HFFc6 (cell line): ENCODE measurements around the gene BICRA. TPM values are rescaled to one million over a fixed set of nuclear protein-coding genes. Genes with fewer than 3 reads are reported as not detected.

Experiments
- DNase-seq: peaks from one replicate; pipeline ENCODE4 v3.0.0-alpha.2; 2018
- H3K27ac Mint-ChIP-seq: 2 replicates; pipeline ENCODE4 v1.8.0; 2020; ENCODE audit warnings: mild to moderate bottlenecking, mixed read lengths
- H3K27me3 Mint-ChIP-seq: 2 replicates; pipeline ENCODE4 v1.8.0; 2021; ENCODE audit warnings: mild to moderate bottlenecking, moderate library complexity, mixed read lengths; ENCODE audit not compliant: insufficient read depth
- H3K36me3 Mint-ChIP-seq: 2 replicates; pipeline ENCODE4 v1.8.0; 2021; ENCODE audit warnings: low read depth, mixed read lengths
- H3K4me1 Mint-ChIP-seq: 2 replicates; pipeline ENCODE4 v1.8.0; 2020; ENCODE audit warnings: low read depth, mixed read lengths
- H3K4me3 Mint-ChIP-seq: 2 replicates; pipeline ENCODE4 v1.8.0; 2020; ENCODE audit warnings: mild to moderate bottlenecking, moderate library complexity, mixed read lengths
- H3K9me3 Mint-ChIP-seq: 2 replicates; pipeline ENCODE4 v1.8.0; 2020; ENCODE audit warnings: mild to moderate bottlenecking, mixed read lengths
- total RNA-seq, 6 experiments: library from RNA; stranded (reverse); fragmentation: NEBNext Ultra II Directional; extraction: Animal tissue kit (Norgen Biotek cat#: 25700); gene quantifications; 2 replicates in 1 of 6; 3 replicates in 5 of 6; pipeline ENCODE4 v1.2.3, GENCODE V29; 2021
- TF ChIP-seq, protein P1 (sequence below): fragments of 200-600 bp; sonication (generic); IDR thresholded peaks from 2 replicates; pipeline ENCODE4 v1.5.0; 2021; ENCODE audit warnings: antibody characterized with exemption, mild to moderate bottlenecking

BICRA gene
- total RNA-seq, 6 experiments from 2014 or later: 11.8 to 16.7 (median 15.5) TPM

DNA sequence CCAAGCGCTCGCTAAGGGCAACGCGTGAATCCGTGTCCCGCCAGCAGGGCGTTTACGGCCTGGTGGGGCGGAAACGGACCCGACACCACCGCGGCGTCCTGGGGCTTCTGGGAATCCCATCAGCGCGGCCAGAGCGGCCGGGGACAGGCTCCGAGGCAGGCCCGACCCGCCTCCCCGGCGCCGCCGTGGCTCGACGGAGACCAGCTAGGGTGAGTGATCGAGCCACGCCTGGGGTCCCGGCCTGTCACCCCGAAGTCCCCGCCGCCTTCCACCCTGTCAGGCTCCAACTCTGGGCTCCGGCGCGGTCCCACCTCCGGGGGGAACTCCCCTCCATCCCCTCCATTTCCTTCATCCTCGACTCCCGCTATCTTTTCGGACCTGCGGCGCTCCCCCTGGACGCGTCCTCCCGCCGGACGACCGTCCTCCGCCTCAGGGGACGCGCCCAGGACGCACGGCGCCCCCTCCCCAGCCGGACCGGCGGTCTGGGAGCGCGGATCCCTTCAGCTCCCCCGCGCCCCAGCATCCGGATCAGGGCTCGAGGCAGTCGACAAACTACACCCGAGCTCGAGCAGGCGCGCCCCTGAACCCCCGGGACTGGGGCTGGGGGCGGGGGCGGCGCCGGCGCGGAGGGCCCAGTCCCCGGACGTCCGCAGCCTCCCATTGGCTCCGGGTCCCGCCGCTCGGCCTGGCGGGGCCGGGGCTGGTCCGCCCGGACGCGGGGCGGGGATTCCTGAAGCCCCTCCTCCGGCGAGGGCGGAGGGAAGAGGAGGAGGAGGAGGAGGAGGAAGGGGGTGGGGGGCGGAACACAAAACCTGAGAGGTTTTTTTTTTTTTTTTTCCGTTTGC, 638 bp upstream of the BICRA start:
- Mint-ChIP-seq H3K27ac (peak overlapping the region; percentile 82), H3K27me3 (no peaks in the 10 kb centered on the region), H3K4me3 (peak overlapping the region; percentile 91), H3K9me3 (no peaks in the 10 kb centered on the region), H3K36me3 (peaks cover 10% of the 10 kb centered on the region; the same call in 1 of the 2 replicates), H3K4me1 (peaks cover 31% of the 10 kb centered on the region)
- TF ChIP-seq, protein P1, sequence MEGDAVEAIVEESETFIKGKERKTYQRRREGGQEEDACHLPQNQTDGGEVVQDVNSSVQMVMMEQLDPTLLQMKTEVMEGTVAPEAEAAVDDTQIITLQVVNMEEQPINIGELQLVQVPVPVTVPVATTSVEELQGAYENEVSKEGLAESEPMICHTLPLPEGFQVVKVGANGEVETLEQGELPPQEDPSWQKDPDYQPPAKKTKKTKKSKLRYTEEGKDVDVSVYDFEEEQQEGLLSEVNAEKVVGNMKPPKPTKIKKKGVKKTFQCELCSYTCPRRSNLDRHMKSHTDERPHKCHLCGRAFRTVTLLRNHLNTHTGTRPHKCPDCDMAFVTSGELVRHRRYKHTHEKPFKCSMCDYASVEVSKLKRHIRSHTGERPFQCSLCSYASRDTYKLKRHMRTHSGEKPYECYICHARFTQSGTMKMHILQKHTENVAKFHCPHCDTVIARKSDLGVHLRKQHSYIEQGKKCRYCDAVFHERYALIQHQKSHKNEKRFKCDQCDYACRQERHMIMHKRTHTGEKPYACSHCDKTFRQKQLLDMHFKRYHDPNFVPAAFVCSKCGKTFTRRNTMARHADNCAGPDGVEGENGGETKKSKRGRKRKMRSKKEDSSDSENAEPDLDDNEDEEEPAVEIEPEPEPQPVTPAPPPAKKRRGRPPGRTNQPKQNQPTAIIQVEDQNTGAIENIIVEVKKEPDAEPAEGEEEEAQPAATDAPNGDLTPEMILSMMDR: peak; percentile 64
- peak; percentile 87 for DNase-seq

DNA sequence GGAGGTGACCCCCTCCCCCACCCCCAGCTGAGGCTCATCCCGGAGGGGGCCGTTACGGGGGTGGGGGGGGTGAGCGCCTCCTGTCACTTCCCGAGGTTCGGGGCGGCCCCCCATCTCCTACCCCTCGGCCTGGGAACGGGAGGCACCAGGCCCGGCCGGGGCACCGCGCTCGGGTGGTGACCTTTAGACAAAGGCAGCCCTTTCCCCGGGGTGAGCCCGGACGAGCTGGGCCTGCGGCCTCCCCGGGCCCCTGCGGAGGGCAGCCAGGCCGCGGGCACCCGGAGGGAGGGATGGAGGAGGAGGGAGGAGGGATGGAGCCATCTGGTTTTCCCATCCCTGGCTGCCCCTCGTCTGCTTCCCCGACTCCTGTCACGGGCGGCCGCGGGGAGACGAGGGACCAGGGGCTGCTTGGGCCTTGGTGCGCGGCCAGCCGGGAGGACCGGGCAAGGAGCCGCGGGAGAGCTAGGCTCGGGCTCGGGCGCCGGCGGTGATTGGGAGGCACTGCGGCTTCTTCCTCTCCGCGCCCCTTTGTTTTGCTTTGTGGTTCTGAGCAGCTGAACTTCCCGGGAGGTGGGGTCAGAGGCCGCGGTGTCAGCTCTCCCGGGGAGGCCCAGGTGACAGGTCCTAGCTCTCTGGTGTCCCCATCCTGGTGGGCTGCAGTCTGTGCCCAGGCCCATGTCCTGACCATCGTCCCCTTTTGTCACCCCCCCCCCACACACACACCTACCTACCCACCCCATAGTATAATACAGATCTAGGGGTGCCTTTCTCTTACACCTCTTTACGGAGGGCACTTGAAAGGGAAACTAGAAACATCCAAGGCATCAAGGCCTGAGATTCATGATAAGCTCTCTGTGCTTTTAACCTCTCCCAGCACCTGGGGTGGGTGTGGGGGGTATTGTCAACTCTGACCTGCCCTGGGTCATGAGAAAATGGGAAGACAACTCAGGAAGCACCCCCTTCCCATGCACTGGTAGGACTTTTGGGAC, 1.3 kb downstream of the BICRA start:
- Mint-ChIP-seq H3K36me3 (peaks cover 10% of the 10 kb centered on the region), H3K4me3 (peak overlapping the region; percentile 82), H3K27ac (peak overlapping the region; percentile 75), H3K27me3 (no peaks in the 10 kb centered on the region), H3K9me3 (no peaks in the 10 kb centered on the region), H3K4me1 (peaks cover 42% of the 10 kb centered on the region)
- peak; percentile 15 for DNase-seq
- TF ChIP-seq, protein P1: no peak

DNA sequence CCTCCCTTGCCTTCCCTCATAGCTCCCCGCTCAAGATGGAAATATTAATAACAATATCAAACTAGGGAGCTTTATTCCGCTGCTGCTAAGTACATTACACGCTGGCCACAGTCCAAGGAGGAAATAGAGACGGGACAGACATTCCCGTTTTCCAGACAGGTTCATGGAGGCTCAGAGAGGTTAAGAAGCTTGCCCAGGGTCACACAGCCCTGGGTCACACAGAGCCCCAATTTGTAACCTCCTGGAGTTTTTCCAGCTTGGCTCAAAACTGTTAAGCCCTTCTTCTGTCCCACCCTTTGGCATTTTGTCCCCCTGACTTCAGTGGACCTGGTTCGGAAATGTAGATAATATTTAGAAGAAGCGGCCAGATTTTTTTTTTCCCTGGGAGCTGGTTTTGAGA, 2.0 kb downstream of the BICRA start:
- Mint-ChIP-seq H3K9me3 (no peaks in the 10 kb centered on the region), H3K4me1 (peaks cover 42% of the 10 kb centered on the region), H3K4me3 (peak overlapping the region; percentile 82), H3K36me3 (peaks cover 10% of the 10 kb centered on the region), H3K27me3 (no peaks in the 10 kb centered on the region), H3K27ac (peak overlapping the region; percentile 75)
- TF ChIP-seq, protein P1: no peak
- DNase-seq: no peak

DNA sequence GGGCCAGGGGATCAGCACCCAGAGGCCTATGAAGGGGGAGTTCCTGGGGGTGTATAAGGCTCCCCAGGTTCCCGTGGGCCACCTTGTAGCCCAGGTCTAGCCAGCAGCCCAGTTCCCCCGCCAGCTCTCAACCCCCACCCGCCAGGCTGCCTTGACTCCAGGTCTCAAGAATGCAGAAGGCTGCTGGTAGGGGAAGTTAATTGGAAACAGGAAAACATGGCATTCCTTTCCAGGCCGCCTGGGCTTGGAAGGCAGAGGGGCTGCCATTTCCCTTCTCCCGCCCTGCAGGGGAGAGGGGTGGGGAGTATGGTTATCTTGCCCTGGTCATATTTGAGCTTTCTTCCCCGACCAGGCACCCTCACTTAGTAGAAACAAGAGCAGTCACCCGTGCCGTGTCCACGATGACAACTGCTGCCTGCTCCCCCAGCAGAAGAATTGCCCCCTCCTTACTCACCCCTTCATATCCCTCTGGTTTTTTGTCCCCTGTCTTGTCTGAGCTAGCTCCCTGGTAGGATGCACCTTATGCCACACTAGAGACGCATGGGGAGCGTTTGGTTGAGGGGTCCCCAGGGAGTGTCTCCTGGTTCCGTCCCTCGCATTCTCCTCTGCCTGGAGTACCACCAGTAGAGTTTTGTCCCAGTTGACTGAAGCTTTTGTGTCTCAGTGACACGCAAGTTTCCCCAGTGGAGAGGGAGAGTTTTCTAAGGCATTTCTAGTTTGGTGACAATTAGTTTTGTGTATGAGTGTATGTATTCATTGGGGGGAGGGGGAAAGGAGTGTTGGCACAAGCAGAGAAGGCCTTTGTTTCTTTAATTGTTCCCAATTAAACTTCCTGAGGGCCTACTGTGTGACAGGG, 4.5 kb downstream of the BICRA start:
- DNase-seq: peak; percentile 60
- peaks cover 42% of the 10 kb centered on the region for H3K4me1 Mint-ChIP-seq
- peak overlapping the region; percentile 50 for H3K4me3 Mint-ChIP-seq
- H3K27me3 Mint-ChIP-seq: no peaks in the 10 kb centered on the region; the same call in 1 of the 2 replicates
- peaks cover 4% of the 10 kb centered on the region for H3K36me3 Mint-ChIP-seq
- peak overlapping the region; percentile 83 for H3K27ac Mint-ChIP-seq
- TF ChIP-seq, protein P1: no peak
- H3K9me3 Mint-ChIP-seq: no peaks in the 10 kb centered on the region

DNA sequence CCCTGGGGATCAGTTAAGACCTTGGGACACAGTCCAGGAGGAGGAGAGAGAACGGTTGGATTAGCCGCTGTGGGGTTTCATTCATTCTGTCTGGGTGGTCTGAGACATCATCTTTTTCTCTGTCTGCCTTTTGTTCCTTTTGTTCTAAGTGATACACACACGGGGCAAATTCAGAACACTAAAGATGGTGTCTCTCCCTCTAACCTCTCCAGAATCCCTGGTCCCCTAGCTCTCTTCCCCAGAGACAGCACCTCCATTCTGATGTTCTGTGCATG, 5.0 kb downstream of the BICRA start:
- no peak for DNase-seq
- Mint-ChIP-seq H3K27ac (peak overlapping the region; percentile 83), H3K9me3 (no peaks in the 10 kb centered on the region), H3K4me1 (peaks cover 48% of the 10 kb centered on the region), H3K27me3 (no peaks in the 10 kb centered on the region; the same call in 1 of the 2 replicates), H3K36me3 (peaks cover 2% of the 10 kb centered on the region), H3K4me3 (peak overlapping the region; percentile 50; the same call in 1 of the 2 replicates)
- TF ChIP-seq, protein P1: no peak
